GM23248 (cell line): ENCODE data around the gene ITGA1.

Source experiments
- EZH2 ChIP-seq: fragments of 200-600 bp; sonication (generic); IDR thresholded peaks from 2 replicates; pipeline ENCODE4 v1.6.1; 2018; ENCODE audit warnings: antibody characterized with exemption, mild to moderate bottlenecking; ENCODE audit not compliant: insufficient read depth, poor library complexity, severe bottlenecking
- EZH2phosphoT487 ChIP-seq: fragments of 200-600 bp; sonication (generic); IDR thresholded peaks from 2 replicates; pipeline ENCODE4 v1.6.1; 2018; ENCODE audit warnings: antibody characterized with exemption, moderate library complexity, mild to moderate bottlenecking, low read depth; ENCODE audit not compliant: insufficient read depth

DNA sequence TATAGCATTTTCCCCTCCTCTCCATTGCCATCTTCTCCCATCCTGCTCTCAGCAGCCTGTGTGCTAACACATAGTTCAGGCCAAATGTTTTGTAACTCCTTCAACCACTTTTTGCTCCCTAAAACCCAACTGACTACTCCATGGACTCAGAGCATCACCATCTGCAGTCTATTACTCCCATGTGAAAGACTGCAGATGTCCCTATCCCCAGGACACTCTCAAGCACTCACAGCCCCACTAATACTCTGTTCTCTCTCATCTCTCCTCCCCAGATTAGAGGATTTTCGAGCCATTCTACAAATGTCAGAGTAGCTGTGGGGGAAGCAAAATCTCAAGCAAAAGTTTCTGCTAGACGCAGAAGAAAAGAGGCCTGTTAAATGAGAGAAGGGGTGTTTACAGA lies 99.3 kb downstream of the ITGA1 start:
- no peak for TF ChIP-seq EZH2phosphoT487
- TF ChIP-seq EZH2: no peak
